Measurements from ENCODE around the gene ASAP2. TPM values are rescaled to one million over a fixed set of nuclear protein-coding genes. Genes with fewer than 3 reads are reported as not detected.

Gene ASAP2
- total RNA-seq, 4 donors from 2014 or later: 22.0 to 54.6 (median 30.0) TPM

DNA sequence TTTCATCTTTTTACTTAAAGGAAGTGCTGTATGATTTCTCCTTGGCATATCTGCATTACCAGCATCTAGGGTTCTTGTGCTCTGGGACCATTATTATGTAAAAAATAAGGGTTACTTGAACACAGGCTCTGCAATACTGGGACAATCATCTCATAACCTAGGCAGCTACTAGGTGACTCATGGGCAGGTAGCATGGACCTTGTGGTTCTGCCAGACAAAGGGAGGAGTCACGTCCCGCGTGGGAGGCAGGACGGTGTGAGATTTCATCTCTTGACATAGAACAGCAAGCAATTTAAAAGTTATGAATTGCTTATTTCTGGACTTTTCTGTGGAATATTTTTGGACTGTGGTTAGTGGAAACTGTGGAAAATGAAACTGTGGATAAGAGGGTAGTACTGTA lies 34.1 kb downstream of the ASAP2 start:
- TF ChIP-seq EP300 (IDR thresholded peaks at IDR 0.05) (no peak), POLR2A (IDR thresholded peaks at IDR 0.05) (no peak), POLR2AphosphoS5 (IDR thresholded peaks at IDR 0.05) (no peak)
- TF ChIP-seq, protein P1, sequence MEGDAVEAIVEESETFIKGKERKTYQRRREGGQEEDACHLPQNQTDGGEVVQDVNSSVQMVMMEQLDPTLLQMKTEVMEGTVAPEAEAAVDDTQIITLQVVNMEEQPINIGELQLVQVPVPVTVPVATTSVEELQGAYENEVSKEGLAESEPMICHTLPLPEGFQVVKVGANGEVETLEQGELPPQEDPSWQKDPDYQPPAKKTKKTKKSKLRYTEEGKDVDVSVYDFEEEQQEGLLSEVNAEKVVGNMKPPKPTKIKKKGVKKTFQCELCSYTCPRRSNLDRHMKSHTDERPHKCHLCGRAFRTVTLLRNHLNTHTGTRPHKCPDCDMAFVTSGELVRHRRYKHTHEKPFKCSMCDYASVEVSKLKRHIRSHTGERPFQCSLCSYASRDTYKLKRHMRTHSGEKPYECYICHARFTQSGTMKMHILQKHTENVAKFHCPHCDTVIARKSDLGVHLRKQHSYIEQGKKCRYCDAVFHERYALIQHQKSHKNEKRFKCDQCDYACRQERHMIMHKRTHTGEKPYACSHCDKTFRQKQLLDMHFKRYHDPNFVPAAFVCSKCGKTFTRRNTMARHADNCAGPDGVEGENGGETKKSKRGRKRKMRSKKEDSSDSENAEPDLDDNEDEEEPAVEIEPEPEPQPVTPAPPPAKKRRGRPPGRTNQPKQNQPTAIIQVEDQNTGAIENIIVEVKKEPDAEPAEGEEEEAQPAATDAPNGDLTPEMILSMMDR (IDR thresholded peaks at IDR 0.05): no peak
- Histone ChIP-seq H3K4me3 (no peak overlapping the region), H3K36me3 (no peaks in the 10 kb centered on the region), H3K27ac (no peak overlapping the region), H3K27me3 (no peaks in the 10 kb centered on the region), H3K9me3 (no peaks in the 10 kb centered on the region), H3K4me1 (peaks cover 35% of the 10 kb centered on the region)
- WGBS: 52% methylated on average over 4 of the region's 4 CpGs
- no peak for DNase-seq (ENCODE audit: low spot score in 2 of 2)

DNA sequence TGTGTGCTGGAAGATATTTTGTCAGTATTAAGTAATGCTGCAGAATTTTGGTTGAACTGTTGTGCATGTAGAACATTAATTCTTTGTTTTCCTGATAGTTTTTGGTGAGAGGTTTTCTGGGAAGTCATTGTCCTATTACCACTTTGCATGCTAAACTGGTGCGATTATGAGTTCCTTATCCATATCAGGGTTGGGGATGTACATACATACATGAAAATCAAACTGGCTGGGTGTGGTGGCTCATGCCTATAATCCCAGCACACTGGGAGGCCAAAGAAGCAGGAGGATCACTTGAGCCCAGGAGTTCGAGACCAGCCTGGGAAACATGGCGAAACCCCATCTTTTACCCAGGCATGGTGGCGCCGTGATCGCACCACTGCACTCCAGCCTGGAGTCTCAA lies 34.6 kb downstream of the ASAP2 start:
- no peaks in the 10 kb centered on the region for H3K36me3 ChIP-seq
- no peak overlapping the region for H3K4me3 ChIP-seq
- 94% methylated on average over 6 of the region's 6 CpGs for WGBS
- H3K27ac ChIP-seq: no peak overlapping the region
- H3K27me3 ChIP-seq: no peaks in the 10 kb centered on the region
- TF ChIP-seq EP300 (IDR thresholded peaks at IDR 0.05) (no peak), POLR2A (IDR thresholded peaks at IDR 0.05) (no peak), POLR2AphosphoS5 (IDR thresholded peaks at IDR 0.05) (no peak)
- TF ChIP-seq, protein P1 (IDR thresholded peaks at IDR 0.05): no peak
- H3K9me3 ChIP-seq: no peaks in the 10 kb centered on the region
- DNase-seq (ENCODE audit: low spot score in 2 of 2): no peak
- peaks cover 30% of the 10 kb centered on the region for H3K4me1 ChIP-seq

DNA sequence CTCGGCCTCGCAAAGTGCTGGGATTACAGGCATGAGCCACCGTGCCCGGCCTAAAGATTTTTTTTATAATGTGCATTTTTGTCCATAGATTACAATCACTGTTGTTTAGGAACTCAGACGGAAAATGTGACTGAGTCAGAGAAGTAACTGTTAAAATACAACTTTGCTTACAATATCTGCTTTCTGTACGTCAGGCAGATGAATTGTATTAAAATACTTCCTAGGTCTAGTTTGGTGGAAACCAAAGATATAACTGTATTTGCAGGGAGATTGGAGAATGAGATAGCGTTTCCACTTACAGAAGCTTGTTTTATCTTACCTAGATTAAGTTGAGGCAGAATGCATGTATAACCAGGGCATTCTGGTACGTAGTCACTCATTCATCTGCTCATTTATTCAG lies 36.7 kb downstream of the ASAP2 start:
- WGBS: 95% methylated on average over 8 of the region's 8 CpGs
- H3K4me3 ChIP-seq: no peak overlapping the region
- no peaks in the 10 kb centered on the region for H3K36me3 ChIP-seq
- no peak overlapping the region for H3K27ac ChIP-seq
- peaks cover 22% of the 10 kb centered on the region for H3K4me1 ChIP-seq
- TF ChIP-seq POLR2A (IDR thresholded peaks at IDR 0.05) (no peak), EP300 (IDR thresholded peaks at IDR 0.05) (no peak), POLR2AphosphoS5 (IDR thresholded peaks at IDR 0.05) (no peak)
- TF ChIP-seq, protein P1 (IDR thresholded peaks at IDR 0.05): no peak
- H3K9me3 ChIP-seq: no peaks in the 10 kb centered on the region
- no peak for DNase-seq (ENCODE audit: low spot score in 2 of 2)
- H3K27me3 ChIP-seq: no peaks in the 10 kb centered on the region

DNA sequence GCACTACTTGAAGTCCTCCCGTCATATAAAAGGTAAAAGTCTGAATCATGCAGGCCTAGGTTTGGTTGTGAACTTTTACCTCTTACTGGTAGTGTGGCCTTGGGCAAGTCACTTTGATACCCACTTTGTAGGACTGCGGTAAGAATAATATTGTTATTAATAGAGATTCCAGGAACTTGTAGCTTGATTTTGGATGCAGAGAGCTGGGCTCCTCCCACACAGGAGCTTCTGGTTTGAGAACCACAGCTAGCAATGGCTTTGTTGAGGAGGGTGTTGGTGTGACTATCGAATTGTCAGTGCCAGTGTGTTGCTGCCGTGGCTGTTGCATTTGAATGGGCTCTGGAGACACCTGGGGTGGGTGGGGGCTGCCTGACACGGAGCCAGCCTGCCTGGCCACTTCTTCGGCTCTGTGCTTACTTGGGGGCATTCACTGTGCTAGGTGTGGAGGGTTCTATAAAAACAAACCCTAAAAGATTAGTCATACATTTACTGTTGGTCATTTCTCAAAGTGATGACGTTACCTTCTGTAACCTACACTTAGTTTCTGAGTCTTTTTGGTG lies 38.5 kb downstream of the ASAP2 start:
- no peak for DNase-seq (ENCODE audit: low spot score in 2 of 2)
- H3K4me3 ChIP-seq: no peak overlapping the region
- no peaks in the 10 kb centered on the region for H3K36me3 ChIP-seq
- TF ChIP-seq, protein P1 (IDR thresholded peaks at IDR 0.05): no peak
- TF ChIP-seq POLR2AphosphoS5 (IDR thresholded peaks at IDR 0.05): no peak
- no peak for TF ChIP-seq EP300 (IDR thresholded peaks at IDR 0.05)
- TF ChIP-seq POLR2A (IDR thresholded peaks at IDR 0.05): no peak
- WGBS: 81% methylated on average over 7 of the region's 7 CpGs
- no peaks in the 10 kb centered on the region for H3K9me3 ChIP-seq
- H3K4me1 ChIP-seq: peaks cover 39% of the 10 kb centered on the region
- H3K27ac ChIP-seq: no peak overlapping the region
- H3K27me3 ChIP-seq: no peaks in the 10 kb centered on the region

DNA sequence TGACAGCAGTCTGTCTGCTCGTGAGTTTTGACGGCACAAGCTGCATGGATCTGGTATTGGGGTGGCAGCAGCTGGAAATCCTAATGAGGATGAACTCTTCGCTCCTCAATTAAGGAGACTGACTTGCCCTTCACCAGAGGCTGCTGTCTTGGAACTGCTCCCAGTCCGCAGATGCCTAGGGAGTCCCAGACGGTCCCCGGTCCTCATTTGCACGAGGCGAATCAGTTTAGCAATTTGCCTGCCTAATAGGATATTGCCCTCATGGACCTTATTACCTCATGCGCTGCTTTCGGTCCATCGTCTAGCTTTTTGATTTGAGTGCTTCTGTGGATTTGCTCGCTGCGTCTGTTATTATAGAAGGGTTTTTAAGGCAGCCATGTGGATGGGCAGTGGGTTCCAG lies 40.6 kb downstream of the ASAP2 start:
- Histone ChIP-seq H3K4me3 (no peak overlapping the region), H3K9me3 (no peaks in the 10 kb centered on the region), H3K27ac (no peak overlapping the region), H3K36me3 (no peaks in the 10 kb centered on the region), H3K27me3 (no peaks in the 10 kb centered on the region), H3K4me1 (peaks cover 48% of the 10 kb centered on the region)
- WGBS: 75% methylated on average over 13 of the region's 13 CpGs
- no peak for DNase-seq (ENCODE audit: low spot score in 2 of 2)
- TF ChIP-seq, protein P1 (IDR thresholded peaks at IDR 0.05): no peak
- TF ChIP-seq POLR2A (IDR thresholded peaks at IDR 0.05) (no peak), POLR2AphosphoS5 (IDR thresholded peaks at IDR 0.05) (no peak), EP300 (IDR thresholded peaks at IDR 0.05) (no peak)

Measured in suprapubic skin (tissue), 4 donors.